HG02840 (cell line): ENCODE results near the gene UNC80.

Source experiments
- ATAC-seq: cut with Tn5 transposase; IDR thresholded peaks from one replicate; pipeline ENCODE4 v1.9.1; 2021; ENCODE audit warnings: mild to moderate bottlenecking, moderate library complexity, moderate number of reproducible peaks; ENCODE audit not compliant: unreplicated experiment, low FRiP score

Gene UNC80

DNA sequence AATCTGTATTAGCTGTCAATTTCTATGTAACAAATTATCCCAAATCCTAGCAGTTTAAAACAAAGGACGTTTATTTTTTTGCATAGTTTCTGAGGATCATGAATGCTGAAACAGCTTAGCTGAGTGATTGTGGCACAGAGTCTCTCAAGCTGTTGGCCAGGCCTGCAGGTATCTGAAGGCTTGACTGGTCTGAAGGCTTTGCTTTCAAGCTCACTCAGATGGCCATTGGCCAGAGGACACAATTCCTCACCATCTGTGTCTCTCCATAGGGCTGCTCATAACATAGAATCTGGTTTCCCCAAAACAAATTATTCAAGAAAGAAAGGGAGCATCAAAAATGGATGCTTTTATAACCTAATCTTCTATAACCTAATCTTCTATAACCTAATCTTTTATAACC lies 33.7 kb downstream of the UNC80 start:
- no peak for ATAC-seq

DNA sequence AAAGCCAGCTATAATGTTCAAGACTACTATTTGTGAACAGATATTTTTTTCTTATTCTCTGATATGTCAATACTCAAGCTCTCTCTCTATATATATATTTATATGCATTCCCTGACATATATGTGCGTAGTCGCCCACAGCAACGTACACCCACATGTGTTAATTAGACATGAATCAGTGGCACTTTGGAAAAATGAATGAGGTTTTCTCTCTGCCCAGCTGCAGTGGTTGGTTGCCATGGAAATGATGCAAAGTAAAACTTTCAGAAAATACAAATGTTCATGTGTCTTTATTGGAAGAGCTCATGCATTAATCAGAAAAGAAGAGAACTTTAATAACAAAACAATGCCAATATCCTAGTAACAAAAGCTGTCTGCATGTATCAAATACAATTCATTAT lies 34.7 kb downstream of the UNC80 start:
- ATAC-seq, result no peak

DNA sequence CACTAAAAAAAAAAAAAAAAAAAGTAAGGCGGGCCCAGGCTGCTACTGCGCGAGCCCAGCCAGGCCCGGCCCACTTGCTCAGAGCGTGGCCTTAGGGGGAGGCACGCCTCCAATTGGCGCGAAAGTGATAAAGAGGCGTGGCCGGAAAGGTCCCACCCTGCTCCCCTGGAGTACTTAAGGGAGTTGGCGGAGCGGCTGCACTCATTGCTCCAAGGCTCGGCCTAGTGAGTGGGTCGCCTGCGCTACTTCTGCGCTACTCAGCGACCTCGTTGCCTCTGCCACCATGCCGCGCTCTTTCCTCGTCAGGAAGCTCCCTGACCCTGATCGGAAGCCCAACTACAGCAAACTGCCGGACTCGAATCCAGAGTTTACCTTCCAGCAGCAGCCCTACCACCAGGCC lies 36.9 kb downstream of the UNC80 start:
- ATAC-seq, result no peak

DNA sequence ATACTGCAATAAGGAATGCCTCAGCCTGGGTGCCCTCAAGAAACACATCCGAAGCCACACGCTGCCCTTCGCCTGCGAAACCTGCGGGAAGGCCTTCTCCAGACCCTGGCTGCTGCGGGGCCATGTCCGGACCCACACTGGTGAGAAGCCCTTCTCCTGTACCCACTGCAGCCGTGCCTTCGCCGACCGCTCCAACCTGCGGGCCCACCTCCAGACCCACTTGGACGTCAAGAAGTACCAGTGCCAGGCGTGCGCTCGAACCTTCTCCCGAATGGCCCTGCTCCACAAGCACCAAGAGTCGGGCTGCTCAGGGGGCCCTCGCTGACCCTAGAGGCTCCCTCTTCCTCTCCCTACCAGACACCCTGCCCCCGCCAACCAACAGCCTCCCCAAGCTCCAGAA lies 37.6 kb downstream of the UNC80 start:
- ATAC-seq, result no peak

DNA sequence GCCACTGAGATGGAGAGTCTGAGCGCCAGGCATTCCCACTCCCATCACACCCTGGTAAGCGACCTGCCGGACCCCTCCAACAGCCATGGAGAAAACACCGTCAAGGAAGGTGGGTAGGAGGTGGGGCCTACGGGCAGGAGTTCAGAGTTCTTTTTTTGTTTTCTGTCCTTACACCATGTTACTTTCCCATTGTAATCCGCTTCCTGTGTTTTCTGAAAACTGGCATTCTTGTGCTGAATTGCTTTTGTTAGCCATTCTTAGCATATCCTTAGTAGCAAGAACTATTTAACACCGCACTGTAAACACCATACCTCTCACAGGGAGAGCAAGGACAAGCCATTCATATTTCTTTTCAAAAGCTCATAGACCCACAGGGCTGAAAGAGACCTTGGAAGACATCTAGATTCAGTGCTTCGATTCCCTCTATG lies 46.2 kb downstream of the UNC80 start:
- ATAC-seq, result no peak

DNA sequence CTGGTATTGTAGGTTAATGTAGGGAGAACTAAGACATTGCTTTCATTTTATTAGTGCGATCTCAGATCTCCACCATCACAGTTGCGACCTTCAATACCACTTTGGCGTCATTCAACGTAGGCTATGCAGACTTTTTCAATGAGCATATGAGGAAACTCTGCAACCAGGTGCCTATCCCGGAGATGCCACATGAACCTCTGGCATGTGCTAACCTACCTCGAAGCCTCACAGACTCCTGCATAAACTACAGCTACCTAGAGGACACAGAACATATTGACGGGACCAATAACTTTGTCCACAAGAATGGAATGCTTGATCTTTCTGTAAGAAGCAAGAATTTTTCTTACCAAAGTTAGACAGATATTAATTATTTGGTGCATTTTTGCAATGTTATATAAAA lies 47.3 kb downstream of the UNC80 start:
- no peak for ATAC-seq

DNA sequence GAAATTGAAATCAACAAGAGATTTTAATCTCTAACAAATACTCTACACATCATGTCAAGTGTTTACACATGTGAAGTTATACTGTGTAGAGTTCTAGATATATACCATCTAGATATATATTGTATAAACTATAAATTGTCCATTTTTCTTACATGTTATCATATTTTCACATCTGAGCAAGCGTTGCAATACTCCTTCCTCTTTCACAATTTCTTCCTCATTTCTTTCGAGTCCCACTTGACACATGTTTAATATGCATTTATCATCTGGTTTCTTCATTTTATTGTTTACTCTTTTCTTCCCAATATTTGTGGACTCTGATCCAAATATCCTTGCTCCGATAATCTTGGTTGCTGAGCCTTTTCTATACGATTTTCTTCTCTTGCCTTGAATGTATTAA lies 50.2 kb downstream of the UNC80 start:
- ATAC-seq, result no peak

DNA sequence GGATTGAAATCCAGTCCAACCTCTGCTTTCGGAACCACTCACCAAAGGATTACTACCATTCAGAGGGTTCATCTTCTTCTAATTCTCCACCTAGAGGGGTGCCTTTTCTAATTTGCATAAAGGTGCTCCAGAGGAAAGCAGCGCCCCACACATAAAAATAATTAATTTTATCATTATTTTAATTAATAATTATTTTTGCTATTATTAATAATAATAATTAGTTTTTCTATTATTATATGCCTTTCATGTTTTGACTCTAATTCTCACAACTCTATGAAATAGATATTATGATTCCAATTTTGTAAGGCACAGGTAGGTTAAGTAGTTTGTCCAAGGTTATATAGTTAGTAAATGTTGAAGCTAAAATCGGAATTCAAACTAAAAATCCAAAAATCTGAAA lies 51.9 kb downstream of the UNC80 start:
- ATAC-seq, result no peak

DNA sequence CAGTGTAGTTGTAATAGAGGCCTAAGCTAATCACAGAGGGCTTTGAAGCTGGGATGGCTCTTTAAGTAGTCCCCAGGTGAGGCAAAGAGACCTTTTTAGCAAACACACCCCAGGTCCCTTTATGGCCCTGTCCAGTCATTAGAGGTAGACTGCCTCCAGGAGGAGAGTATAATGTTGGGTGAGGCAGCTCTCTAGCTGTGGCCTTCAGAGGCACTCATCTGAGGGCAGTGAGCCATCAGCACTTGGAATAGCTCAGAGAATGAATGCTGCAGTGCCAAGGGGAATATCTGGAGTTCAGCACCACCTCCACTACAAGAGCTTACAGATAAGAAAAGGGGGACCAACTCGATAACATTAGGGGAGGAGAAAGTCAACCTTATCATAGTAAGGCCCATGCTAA lies 52.8 kb downstream of the UNC80 start:
- no peak for ATAC-seq

DNA sequence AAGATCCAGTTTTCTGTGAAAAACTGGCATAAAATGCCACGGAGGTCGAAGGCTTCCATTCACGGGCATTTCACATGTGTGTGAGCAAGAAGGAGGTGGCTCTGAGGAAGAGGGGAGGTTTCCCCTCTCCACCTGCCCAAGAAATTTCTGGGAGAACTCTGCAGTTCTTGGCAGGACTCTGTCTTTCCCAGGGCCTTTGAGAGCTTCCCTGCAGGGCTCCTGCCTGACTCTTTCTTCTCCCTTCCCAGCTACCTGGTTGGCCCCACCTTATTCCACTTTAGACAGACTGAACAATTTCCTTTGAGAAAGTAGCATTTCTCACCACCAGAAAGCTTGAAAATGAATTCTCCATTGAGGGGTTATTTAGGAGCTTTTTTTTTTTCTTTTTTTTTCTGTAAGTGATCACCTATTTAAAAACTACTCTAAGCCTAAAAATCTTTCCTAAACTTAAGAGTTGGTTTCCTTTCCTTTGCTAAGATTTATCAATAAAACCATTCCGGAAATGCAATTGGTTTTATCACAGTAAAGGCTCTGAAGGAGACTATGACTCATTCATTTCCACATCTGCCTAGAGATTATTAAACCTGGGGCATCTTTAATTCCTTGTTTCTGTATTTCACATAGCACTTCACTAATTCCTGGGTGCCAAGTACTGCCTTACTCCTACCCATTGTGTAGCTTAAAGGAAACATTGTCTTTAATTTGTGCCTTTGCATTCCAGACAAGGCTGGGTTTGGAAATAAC lies 59.3 kb downstream of the UNC80 start:
- ATAC-seq, result no peak

DNA sequence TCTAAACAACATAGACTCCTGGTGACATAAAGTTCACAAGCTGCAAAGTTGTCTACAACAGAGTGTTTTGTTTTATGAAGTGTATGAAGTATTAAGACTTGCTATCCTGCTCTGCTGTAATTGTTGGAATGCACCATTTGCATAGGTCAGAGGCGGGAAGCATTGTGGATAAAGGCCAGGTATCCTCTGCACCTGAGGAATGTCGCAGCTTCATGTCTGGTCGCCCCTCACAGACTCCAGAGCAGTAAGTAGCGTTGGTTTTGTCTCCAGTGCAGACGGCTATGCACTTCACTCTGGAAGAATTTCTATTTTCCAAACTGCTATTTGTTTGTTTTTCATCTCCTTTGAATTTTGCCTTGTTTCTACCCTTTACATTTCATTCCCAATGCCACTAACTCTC lies 63.1 kb downstream of the UNC80 start:
- no peak for ATAC-seq

DNA sequence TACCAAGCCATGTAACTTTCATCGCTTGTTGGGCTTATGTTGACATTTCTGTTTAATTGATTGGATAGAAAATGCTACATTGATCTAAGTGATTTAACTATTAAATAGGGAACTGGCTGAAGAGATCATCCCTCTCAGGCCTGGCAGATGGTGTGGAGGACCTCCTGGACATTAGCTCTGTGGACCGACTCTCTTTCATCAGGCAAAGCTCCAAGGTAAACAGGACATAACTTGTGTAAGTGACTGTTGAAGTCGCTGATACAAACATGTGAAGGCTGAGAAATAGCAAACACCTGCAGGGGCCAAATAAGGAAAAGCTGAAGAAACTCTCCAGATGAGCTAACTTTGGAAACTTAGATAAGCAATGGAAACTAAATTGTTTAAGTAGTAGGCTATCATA lies 68.8 kb downstream of the UNC80 start:
- no peak for ATAC-seq

DNA sequence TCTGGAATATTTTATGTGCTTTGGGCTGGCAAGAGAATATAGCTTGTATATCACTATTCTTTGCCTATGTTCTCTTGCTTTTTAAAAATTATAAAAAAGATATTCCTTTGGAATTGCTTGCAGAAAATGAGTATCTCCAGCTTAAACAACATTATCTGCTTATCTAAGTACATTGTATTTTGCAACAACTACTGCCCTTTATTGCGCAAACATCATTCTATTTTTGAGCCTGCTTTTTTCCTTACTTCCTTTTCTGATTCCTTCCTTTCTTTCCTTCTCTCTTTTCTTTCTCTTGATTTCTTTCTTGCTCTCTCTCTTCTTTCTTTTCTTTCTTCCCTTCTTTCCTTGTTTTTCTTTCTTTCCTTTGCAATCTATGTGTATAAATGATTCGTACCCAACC lies 74.0 kb downstream of the UNC80 start:
- no peak for ATAC-seq

DNA sequence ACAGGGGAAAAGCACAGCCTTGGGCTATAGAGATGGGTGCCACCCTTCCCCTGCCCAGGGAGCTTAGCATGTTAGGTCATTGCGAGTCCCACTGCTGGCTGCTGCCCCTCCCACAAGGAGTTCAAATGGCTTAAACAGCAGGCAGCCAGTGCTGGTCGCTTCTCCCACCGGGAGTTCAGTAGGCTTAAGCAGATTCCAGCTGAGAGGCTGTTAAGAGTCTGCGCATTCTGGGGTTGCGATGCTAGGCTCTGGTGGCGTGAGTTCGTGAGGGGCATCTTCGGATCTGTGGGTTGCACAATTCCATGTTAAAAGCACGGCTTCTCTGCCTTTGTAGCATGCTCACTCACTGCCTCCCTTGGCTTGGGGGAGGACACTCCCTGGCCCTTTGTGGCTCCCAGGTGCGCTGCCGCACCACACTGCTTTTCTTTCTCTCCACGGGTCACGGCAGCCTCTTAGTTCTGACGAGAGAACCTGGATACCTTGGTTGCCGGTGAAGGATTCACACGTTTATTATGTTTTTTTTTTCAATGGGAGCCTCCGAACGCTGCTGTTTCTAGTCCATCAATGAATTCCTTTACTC lies 93.2 kb downstream of the UNC80 start:
- no peak for ATAC-seq

DNA sequence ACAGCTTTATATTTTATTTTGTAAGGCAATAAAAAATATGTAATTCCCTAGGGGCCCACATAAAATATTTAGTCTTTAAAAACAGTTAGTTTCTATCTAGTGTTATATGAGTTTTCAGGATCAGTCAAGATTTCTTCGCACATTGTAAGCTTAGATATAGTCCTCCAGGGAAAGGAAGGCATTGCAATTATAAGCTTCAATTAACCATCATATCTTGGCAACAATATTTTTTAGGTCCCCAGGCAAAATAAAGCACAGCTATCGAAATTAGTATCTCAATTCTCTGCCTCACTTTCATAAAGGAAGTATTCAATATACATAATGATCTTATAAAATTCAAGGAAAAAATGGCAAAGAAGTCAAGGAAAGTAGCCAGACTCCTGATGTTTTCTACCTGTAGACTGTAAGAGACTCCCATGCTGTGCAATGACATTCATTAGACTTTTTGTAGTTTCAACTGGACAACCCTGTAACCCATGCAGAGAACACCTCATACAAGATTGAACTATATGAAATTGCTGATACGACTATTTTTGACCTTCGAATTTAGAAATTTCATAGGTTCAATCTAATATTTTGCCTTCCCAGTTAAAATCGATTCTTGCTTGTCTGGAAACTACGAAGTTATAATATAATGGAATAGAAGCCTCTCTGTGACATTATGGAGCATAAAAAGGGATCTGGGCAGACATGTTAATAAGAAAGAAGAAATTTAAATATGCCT lies 96.8 kb downstream of the UNC80 start:
- no peak for ATAC-seq

DNA sequence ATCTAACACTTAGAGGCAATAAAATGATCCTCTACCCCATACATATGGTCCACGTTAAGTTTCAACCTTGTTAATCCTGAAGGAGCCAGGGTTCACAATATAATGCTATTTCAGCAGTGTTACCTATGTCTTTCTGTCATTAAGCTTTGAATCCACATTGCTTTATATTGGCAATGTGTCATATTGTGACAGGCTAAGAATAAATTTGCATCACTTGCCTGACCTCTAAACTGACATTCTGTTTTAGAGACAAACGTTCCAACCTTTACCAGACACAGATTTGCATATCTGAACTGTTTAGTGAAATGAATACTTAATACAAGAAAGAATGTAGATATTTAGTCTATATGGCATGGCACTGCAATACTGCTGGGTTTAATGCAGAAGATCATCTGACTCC lies 98.4 kb downstream of the UNC80 start:
- ATAC-seq, result no peak

DNA sequence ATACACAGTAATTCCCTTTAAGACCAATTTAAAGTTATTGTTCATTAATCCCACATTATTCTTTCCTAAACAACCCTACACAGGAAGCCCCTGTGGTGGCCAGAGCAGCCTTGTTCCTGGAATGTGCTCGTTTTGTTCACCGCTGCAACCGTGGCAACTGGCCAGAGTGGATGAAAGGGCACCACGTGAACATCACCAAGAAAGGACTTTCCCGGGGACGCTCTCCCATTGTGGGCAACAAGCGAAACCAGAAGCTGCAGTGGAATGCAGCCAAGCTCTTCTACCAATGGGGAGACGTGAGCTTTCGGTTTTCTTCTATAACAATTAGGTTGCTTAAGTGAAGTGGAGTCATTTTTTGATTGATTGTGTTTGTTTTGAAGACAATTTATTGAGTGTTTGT lies 101.0 kb downstream of the UNC80 start:
- no peak for ATAC-seq

DNA sequence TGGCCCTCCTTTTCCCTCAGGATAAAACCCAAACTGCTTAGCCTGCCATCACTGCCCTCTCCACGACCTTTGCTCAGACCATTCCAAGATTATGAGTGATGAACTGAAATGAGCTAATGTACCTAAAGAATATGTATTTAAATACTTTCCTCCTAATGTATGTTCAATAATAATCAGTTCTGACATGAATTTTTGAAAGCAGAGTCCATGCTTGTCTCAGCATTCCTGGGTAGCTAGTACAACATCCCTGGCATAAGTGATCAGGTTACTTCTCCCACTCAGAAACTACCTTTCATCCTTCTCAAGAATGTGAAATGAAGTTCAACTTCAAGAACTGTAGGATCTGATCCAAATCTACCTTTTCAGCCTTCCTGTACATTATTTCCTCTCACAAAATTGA lies 103.6 kb downstream of the UNC80 start:
- no peak for ATAC-seq

DNA sequence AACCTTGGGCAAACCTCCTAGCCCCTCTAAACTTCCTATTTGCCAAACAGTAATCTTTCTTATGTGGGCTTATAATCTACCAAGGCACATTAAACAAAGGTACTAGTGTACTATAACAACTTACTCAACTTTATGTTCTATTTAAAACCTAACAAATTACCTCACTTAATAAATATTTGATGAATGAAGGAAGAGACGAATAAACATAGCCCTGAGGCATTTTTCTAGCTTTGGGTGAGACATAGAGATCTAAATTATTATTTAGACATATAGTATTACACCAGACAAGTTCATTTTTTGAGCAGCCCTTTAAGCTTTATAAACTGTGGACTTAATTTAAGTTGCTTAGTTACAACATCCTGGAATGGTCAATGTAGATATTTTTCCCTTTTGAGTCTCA lies 104.6 kb downstream of the UNC80 start:
- no peak for ATAC-seq

DNA sequence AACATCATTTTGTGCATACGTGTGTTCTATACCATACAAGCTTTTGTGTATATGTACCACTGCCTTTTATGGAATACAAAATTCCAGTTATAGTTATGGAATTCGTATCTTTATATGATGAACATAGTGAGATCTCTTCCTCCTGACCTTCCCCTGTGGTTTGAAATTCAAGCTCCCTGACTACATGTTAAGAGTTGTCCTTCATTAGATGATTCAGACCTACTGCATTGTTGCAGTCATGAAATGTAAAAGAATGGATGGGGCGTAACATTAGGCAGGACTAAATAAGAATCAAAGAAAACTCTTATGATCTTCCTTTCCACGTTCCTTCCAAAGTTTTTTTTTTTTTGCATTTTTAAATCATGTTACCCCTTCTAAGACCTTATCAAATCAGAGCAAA lies 107.1 kb downstream of the UNC80 start:
- ATAC-seq, result no peak

DNA sequence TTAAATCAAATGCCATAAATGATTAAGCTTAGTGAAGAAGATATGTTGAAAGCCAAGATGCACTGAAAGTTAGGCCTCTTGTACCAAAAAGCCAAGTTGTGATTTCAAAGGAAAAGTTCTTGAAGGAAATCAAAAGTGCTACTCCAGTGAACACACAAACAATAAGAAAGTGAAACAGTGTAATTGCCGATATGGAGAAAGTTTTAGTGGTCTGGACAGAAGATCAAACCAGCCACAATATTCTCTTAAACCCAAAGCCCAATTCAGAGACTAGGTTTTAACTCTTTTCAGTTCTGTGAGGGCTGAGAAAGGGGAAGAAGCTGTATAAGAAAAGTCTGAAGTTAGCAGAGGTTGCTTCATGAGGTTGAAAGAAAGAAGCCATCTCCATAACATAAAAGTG lies 129.0 kb downstream of the UNC80 start:
- no peak for ATAC-seq

DNA sequence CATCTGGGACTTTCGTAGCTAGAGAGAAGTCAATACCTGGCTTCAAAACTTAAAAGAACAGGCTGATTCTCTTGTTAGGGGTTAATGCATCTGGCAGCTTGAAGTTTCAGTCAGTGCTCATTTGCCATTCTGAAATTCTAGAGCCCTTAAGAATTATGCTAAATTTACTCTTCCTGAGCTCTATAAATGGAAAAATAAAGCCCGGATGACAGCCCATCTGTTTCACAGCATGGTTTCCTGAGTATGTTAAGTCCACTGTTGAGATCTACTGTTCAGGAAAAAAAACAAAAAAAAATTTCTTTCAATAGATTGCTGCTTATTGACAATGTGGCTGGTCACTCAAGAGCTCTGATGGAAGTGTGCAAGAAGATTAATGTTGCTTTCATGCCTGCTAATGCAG lies 129.5 kb downstream of the UNC80 start:
- no peak for ATAC-seq
